Endothelial cell of umbilical vein (primary cell): Measurements from ENCODE around the gene SEC24C.

ENCODE experiments used
- CTCF ChIP-seq, 2 donors: IDR thresholded peaks; 1 replicate in 1 of 2; 2 replicates in 1 of 2; pipeline ENCODE4 v1.5.1; 2011; ENCODE audit warnings: low read length in 2 of 2, mild to moderate bottlenecking in 2 of 2, moderate library complexity in 2 of 2, control low read depth in 1 of 2, inconsistent platforms in 1 of 2, low read depth in 1 of 2; ENCODE audit not compliant: insufficient read depth in 1 of 2; ENCODE audit errors: extremely low read depth in 1 of 2
- EZH2 ChIP-seq: IDR thresholded peaks from 2 replicates; pipeline ENCODE4 v1.6.1; 2012; ENCODE audit warnings: borderline replicate concordance, low read depth, mild to moderate bottlenecking, moderate library complexity, low read length, inconsistent platforms; ENCODE audit not compliant: severe bottlenecking
- MYC ChIP-seq: IDR thresholded peaks from one replicate; pipeline ENCODE4 v1.6.1; 2011; ENCODE audit warnings: mild to moderate bottlenecking, low read depth, low read length
- POLR2A ChIP-seq: IDR thresholded peaks from 2 replicates; pipeline ENCODE4 v1.6.1; 2012; ENCODE audit warnings: low read depth, mild to moderate bottlenecking, control low read depth, low read length
- POLR2AphosphoS5 ChIP-seq: IDR thresholded peaks from 2 replicates; pipeline ENCODE4 v1.6.1; 2012; ENCODE audit warnings: low read depth, mild to moderate bottlenecking, control low read depth, low read length, moderate library complexity; ENCODE audit not compliant: insufficient read depth

GRCh38 chr10:73786512-73786885 lies 42.3 kb downstream of the SEC24C start:
- TF ChIP-seq POLR2A (no peak), CTCF (IDR thresholded peaks at IDR 0.05; ENCODE audit: extremely low read depth in 1 of 2, insufficient read depth in 1 of 2, low read depth in 1 of 2, low read length in 2 of 2) (no peak), POLR2AphosphoS5 (no peak), MYC (no peak), EZH2 (no peak)
